Astrocyte (in vitro differentiated cells and primary cell): ENCODE results near the gene RPS28.

Experiments used
- CTCF ChIP-seq: IDR thresholded peaks from 2 replicates; pipeline ENCODE4 v1.5.1; 2011; ENCODE audit warnings: low read depth, mild to moderate bottlenecking, inconsistent platforms, low read length, moderate library complexity; ENCODE audit not compliant: insufficient read depth
- EZH2 ChIP-seq: IDR thresholded peaks from 2 replicates; pipeline ENCODE4 v1.6.1; 2012; ENCODE audit warnings: mild to moderate bottlenecking, low read length, inconsistent platforms; ENCODE audit not compliant: insufficient read depth

DNA sequence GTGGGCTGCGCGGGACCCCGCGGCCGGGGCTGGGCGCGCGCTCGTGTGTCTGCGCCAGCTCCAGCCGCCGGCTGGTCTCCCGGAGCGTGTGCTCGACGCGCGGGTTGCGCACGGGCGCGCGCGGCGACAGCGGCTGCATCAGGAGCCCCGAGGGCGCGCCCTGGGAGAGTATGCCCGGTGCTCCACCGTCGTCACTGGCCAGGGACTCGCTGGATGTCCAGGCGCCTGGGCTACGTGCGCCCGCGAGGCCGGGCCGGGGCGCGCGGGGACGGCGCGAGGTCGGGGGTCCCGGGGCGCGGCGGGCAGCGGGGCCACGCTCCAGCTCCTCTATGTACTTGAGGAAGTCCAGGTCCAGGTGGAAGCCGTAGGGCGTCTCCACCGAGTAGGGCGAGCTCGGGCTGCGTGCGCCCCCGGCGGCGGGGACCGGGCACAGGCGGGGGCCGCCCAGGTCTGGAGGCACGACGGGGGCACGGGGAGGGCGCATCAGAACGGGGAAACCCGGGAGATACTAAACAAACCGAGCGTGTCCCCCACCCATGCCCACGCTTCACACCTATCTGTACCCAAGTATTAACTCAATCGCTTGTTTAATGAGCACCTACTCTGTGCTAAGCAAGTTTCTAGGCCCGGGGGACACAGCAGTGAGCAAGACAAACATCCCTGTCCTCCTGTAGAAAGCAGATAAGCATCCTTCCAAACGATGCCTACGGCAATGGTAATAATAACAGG lies 14.2 kb downstream of the RPS28 start:
- TF ChIP-seq CTCF = no peak
- no peak for TF ChIP-seq EZH2
